Measurements from ENCODE around the gene KIF5B.

- TF ChIP-seq ZNF219 (CRISPR knock-in tag; IDR thresholded peaks at IDR 0.05; ENCODE audit: borderline replicate concordance) (no peak), TCF7 (CRISPR knock-in tag; IDR thresholded peaks at IDR 0.05; ENCODE audit: low read depth) (no peak), KAT7 (CRISPR knock-in tag; IDR thresholded peaks at IDR 0.05; ENCODE audit: borderline replicate concordance) (no peak), CREB1 (CRISPR knock-in tag; IDR thresholded peaks at IDR 0.05) (no peak)
These were observed 81.6 kb downstream of the KIF5B start for GRCh38 chr10:31974434-31975124.
